ENCODE data around the gene EEIG1.

EEIG1 gene

GRCh38 chr9:127974001-127974768, 6.6 kb downstream of the EEIG1 start:
- no peak for DNase-seq

GRCh38 chr9:127973169-127974000, 7.4 kb downstream of the EEIG1 start:
- DNase-seq: no peak

GRCh38 chr9:127972236-127972871, 8.4 kb downstream of the EEIG1 start:
- no peak for DNase-seq

GRCh38 chr9:127971357-127972235, 9.2 kb downstream of the EEIG1 start:
- DNase-seq: peak; percentile 62 to 86

- no peak for DNase-seq
These were observed 10.1 kb downstream of the EEIG1 start for GRCh38 chr9:127970401-127971313.

GRCh38 chr9:127968700-127969383, 11.9 kb downstream of the EEIG1 start:
- peak in 1 of 2 donors; percentile 56 for DNase-seq

GRCh38 chr9:127968042-127968441, 12.7 kb downstream of the EEIG1 start:
- DNase-seq: no peak

- no peak for DNase-seq
These were observed 13.5 kb downstream of the EEIG1 start for GRCh38 chr9:127967151-127967809.

GRCh38 chr9:127966416-127967150, 14.2 kb downstream of the EEIG1 start:
- DNase-seq: no peak

- DNase-seq: no peak
These were observed 14.8 kb downstream of the EEIG1 start for GRCh38 chr9:127965953-127966352.

GRCh38 chr9:127963359-127964064, 17.3 kb downstream of the EEIG1 start:
- DNase-seq: no peak

- DNase-seq: no peak
These were observed 17.8 kb downstream of the EEIG1 start for GRCh38 chr9:127963041-127963358.

GRCh38 chr9:127962278-127962677, 18.5 kb downstream of the EEIG1 start:
- no peak for DNase-seq

GRCh38 chr9:127961613-127962155, 19.1 kb downstream of the EEIG1 start:
- DNase-seq: peak; percentile 54 to 58

- DNase-seq: no peak
These were observed 19.7 kb downstream of the EEIG1 start for GRCh38 chr9:127961155-127961490.

- no peak for DNase-seq
These were observed 20.2 kb downstream of the EEIG1 start for GRCh38 chr9:127960410-127961154.

- DNase-seq: no peak
These were observed 20.9 kb downstream of the EEIG1 start for GRCh38 chr9:127959841-127960409.

- DNase-seq: no peak
These were observed 21.4 kb downstream of the EEIG1 start for GRCh38 chr9:127959398-127959797.

All from inflammatory macrophage treated with lipopolysaccharide for 1 hour (primary cell).